Occipital lobe (tissue), 2 donors: ENCODE measurements around the gene ARHGEF16. TPM values are rescaled to one million over a fixed set of nuclear protein-coding genes. Genes with fewer than 3 reads are reported as not detected.

Experiments used
- DNase-seq: peaks from one replicate; lab custom pipeline; 2025; lab: John Stamatoyannopoulos, UW
- total RNA-seq: library from RNA; depleted of rRNA; stranded (reverse); fragments of >200 nt; gene quantifications from one replicate; pipeline ENCODE4 v1.2.3, GENCODE V29; 2014

Gene ARHGEF16
- total RNA-seq, 1 donor from 2014 or later: 0.16 TPM

- DNase-seq: no peak
These were observed 15.7 kb upstream of the ARHGEF16 start for GRCh38 chr1:3438661-3439180.

DNA sequence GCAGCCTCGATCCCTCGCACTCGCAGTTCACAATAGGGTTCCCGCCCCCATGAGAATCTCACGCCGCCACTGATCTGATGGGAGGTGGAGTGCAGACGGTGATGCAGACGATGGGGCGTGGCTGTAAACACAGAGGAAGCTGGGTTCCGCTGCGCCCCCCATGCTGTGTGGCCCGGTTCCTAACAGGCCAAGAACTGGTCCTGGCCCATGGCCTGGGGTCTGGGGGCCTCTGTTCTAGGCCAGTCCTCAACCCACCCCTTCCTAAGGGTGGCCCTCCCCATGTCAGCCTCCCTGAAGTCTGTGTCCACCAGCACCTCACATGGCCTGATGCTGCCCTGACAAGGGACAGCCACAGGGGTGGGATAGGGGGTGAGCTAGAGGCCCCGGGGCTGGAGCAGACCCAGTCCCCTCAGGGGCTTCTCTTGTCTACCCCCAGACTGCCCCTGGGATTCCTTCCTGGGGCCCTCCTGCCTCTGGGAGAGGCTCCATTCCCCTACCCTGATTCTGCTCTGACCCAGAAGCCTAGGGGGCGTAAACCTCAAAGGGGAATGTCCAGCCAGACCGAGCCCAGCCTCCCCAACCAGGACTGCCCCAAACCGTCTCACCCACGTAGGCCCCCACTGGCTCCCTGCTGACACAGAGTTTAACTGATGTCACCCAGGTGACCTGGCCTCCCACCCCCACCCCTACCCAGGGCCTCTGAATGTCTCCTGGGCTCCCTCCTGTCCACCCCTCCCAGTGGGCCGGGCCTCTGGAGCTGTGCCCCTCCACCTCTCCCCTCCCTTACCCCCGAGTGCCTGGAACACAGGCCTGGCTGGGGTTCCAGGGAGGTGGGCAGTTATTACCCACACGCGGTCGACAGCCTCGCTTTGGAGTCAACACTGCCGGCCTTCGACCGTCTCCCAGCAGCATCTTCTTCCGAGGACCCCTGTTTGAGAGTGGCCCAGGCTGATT lies 14.8 kb upstream of the ARHGEF16 start:
- no peak for DNase-seq

- no peak for DNase-seq
These were observed 14.2 kb upstream of the ARHGEF16 start for GRCh38 chr1:3440300-3440681.

- DNase-seq: no peak
These were observed 13.6 kb upstream of the ARHGEF16 start for GRCh38 chr1:3440711-3441409.

DNA sequence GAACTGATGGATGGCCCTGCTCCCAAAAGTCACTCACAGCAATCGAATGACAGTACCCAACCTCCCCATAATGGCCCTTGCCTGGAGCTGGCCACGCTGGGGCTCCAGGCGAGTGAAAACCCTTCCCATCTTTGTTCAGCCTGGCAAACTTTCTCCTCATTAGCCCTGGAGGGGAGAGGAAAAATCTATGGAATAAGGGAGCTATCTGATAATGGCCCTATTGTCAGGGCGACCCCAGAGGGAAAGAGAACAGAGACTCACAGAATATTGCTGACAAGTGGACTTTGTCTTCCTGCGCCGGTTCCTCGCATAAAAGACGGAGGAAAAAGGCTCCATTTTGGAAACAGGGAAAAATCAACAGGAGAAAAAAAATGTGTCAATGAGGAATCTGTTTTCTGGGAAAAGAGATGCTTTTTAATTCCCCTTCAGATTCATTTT lies 13.0 kb upstream of the ARHGEF16 start:
- DNase-seq: peak; percentile 26

- DNase-seq: no peak
These were observed 12.6 kb upstream of the ARHGEF16 start for GRCh38 chr1:3441880-3442279.

DNA sequence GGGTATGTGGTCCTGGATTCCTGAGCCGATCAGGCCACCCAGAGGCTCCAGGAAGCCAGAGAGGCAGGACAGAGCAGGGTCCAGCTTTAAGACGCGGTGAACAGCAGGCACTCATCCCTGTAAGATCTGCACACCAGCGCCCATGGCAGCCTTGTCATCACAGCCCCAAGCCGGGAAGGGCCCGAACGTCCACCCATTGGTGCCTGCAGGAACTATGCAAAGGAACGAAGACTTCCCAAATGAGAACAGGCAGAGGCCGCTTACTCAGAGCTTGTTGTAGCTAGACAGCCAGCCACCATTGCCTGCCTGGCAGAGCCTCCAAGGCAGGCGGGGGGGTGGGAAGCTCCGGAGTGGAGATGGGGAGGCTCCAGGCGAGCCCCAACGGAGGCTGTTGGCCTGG lies 12.1 kb upstream of the ARHGEF16 start:
- DNase-seq: no peak

DNA sequence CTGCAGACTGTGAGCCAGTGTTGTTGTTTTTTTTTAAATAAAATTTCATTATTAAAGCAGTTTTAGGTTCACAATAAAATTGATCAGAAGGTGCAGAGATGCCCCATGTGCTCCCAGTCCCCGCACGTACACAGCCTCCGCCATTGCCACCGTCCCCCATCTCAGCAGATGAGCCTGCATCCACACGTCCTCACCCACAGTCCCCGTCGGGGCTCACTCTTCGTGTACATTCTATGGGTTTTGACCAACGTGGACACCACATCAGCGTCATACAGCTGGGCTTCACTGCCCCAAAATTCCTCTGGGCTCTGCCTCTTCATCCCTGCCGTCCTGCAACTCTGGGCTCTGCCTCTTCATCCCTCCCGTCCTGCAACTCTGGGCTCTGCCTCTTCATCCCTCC lies 11.6 kb upstream of the ARHGEF16 start:
- no peak for DNase-seq

DNA sequence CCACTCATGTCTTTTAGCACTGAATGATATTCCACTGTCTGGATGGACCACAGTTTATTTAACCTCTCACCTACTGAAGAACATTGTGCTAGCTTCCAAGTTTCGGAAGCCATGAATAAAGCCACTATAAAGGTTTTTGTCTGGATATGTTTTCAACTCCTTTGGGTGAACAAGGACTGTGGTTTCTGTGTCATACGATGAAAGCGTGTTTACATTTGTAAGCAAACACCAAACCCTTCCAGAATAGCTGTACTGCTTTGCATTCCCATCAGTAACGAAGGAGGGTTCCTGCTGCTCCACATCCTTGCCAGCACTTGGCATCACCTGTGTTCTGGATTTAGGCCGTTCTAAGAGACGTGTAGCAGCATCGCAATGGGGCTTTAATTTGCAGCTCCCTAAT lies 10.7 kb upstream of the ARHGEF16 start:
- no peak for DNase-seq

- no peak for DNase-seq
These were observed 10.2 kb upstream of the ARHGEF16 start for GRCh38 chr1:3444298-3444697.

DNA sequence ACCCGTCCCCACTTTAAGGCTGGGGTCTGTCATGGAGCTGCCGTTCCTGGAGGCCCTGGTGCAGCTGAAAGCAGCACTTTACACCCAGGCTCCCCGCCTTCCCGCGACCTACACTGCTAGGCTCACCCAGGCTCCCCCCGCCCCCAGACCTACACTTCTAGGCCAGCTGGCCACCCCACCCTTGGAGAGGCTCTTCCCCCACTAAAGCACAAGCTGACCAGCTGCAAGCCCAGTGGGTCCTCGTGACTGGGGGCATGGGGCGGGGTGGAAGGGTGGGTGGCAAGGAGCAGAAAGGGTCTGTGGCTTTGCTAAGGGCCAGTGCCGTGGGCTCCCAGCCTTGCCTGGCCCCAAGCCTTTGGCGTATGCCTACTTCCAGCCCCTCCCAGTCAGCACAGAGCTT lies 9.7 kb upstream of the ARHGEF16 start:
- DNase-seq: no peak

DNA sequence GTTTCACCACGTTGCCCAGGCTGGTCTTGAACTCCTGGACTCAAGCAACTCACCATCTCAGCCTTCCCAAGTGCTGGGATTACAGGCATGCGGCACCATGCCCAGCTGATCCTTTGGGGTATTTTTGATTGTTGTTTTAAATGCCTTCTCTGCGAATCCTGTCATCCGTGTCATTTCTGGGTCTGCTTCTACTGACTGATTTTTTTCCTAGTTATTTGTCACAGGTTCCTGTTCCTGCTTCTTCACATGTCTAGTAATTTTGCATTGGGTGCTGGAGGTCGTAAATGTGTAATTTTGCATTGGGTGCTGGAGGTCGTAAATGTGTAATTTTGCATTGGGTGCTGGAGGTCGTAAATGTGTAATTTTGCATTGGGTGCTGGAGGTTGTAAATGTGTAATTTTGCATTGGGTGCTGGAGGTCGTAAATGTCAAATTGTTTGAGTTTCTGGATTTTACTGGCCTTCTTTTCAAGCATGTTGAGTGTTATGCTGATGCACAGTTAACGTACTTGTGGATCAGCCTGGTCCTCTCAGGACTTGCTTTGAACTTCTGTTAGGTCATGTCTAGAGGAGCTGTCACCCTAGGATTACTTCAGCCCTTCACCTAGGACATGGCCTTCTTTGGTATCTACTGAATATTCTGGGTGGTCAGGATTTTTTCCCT lies 4.1 kb upstream of the ARHGEF16 start:
- no peak for DNase-seq

GRCh38 chr1:3450983-3451382 lies 3.5 kb upstream of the ARHGEF16 start:
- no peak for DNase-seq

GRCh38 chr1:3451994-3452865 lies 2.2 kb upstream of the ARHGEF16 start:
- no peak for DNase-seq

DNA sequence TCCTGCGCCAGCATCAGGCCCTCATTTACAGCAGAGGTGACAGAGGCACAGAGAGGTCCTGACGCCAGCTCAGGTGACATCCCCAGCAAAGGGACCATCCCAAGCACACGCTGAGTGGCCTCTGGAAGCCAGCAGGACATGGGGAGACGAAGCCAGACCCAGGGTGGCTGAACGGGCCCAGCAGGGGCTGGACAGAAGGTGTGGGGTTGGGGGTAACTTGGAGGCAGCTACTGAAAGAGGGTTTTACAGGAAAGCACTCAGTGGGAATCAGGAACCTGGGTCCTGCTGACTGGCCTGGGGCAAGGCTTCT lies 1.6 kb upstream of the ARHGEF16 start:
- no peak for DNase-seq

DNA sequence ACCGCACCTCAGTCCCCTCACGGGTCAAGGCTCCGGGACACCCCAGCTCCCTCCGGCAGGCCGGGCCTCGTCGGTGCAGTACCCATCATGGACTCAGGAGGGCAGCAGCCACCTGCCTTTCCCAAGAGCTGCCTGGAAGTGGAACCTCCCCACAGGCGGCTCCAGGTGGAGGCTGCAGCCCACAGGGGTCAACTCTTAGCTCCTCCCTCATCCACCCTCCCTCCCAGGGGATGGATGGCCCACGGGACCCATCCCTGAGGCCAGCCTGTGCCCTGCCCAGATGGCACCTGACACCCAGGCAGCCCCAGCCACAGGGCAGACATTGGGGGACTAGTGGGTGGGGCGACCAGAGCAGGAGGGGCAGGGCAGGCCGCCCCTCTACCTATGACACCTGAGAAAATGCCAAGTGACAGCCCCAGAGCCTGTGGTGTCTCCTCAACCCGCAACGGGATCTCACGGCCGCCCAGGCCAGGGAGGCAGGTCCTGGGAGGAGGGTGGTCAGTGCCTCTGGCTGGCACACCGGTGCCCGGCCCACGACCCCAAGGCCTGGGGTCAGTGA lies 1.2 kb upstream of the ARHGEF16 start:
- DNase-seq: peak; percentile 49

- DNase-seq: no peak
These were observed 550 bp downstream of the ARHGEF16 start for GRCh38 chr1:3454811-3455618.

- DNase-seq: no peak
These were observed 1.4 kb downstream of the ARHGEF16 start for GRCh38 chr1:3455670-3456448.

DNA sequence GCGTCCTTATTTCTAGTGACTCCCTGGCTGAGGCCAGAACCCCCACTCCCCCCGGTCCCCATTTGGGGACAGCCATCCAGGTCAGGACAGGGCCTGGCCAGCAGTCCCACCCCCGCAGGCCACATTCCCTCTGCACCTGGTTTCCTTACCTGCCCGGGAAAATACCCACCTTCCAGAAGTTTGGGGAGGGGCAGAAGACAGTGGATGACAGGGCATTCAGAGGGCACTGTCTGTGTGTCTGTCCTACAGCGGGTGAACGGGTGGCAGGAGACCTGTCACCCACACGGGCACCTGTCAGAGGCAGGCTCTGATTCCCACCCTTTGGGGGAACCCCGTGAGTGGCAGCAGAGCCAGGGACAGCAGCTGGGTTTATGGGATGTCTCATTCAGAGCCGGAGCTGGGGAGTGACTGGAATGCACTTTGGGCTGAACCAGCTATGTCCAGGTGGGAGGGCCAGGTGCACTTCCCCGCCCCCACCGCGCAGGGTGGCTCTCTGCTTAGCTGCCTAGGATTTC lies 2.0 kb downstream of the ARHGEF16 start:
- DNase-seq: no peak
